Measurements from ENCODE around the gene SEMA4A.
"Not testable (repeated sequence)": the region's sequence is repeated elsewhere in the genome, so short reads cannot be mapped to it uniquely, and the experiment has no call there.

Gene SEMA4A

DNA sequence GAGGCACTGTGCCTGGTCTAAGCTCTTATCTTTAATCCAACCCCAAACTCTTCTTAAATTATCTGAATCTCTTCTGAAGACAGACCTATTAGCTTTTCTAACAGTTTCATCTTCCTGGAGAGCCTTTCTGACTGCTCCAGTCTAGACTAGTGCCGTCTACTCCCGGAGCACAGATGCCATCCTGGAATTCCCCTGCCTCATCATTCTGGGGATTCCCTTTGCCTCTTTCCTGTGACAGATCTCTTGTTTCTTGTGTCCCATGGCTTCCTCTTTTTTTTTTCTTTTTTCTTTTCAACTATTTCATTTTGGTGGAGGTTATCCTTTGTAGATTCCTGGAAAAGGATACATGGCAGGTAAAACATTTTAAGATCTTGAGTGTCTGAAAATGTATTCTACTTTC lies 11.7 kb downstream of the SEMA4A start:
- TF ChIP-seq, protein P1, sequence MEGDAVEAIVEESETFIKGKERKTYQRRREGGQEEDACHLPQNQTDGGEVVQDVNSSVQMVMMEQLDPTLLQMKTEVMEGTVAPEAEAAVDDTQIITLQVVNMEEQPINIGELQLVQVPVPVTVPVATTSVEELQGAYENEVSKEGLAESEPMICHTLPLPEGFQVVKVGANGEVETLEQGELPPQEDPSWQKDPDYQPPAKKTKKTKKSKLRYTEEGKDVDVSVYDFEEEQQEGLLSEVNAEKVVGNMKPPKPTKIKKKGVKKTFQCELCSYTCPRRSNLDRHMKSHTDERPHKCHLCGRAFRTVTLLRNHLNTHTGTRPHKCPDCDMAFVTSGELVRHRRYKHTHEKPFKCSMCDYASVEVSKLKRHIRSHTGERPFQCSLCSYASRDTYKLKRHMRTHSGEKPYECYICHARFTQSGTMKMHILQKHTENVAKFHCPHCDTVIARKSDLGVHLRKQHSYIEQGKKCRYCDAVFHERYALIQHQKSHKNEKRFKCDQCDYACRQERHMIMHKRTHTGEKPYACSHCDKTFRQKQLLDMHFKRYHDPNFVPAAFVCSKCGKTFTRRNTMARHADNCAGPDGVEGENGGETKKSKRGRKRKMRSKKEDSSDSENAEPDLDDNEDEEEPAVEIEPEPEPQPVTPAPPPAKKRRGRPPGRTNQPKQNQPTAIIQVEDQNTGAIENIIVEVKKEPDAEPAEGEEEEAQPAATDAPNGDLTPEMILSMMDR (conservative IDR thresholded peaks at IDR 0.05; ENCODE audit: low read length): no peak
- H3K4me3 ChIP-seq (ENCODE audit: low read length): no peak overlapping the region
- no peak for DNase-seq (ENCODE audit: low read depth)

DNA sequence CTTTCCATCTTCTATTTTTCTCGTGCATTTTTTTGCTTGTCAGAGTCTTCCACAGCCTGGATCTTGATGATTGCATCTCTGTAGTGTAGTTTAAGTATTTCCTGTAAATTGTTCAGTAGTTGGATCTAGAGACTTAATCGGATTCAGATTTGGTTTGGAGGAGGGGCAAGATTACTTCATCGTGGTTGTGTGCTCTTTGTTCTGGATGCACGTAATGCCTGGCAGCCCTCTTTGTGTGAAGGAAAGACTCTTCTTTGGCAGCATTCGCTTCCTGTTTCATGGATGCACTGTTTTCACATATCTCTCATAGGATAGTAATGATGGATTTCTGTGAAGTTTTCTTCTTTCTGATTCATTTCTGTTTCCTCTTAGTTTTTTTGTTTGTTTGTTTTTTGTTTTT lies 14.2 kb downstream of the SEMA4A start:
- DNase-seq (ENCODE audit: low read depth): peak; percentile 68

DNA sequence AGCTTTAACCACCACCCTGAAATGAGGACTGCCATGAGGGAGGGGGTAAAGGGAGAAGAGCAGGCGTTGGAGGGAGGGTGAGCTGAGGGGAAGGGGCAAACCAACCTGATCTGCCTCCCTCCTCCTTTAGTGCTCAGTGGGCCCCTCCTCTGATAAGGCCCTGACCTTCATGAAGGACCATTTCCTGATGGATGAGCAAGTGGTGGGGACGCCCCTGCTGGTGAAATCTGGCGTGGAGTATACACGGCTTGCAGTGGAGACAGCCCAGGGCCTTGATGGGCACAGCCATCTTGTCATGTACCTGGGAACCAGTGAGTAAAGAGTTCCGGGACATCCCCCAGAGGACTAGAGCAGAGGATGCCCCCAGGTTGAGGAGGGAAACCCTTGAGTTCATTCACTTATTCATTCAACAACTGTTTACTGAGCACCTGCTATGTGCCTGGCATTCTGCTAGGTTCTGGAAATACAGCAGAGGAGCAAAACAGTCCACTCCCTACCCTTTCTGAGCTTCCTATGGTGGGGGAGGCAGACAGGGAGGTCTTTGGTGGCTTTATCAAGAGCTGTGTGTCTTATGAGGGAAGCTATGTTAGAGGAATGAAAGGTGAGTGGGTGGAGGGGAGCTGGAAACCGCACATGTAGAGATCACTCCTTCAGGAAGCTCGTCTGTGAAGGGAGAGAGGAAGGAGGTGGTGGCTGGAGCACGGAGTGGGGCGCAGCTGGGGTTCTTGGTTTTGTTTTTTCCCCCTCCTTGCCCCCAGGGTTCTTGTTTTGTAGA lies 19.5 kb downstream of the SEMA4A start:
- no peak overlapping the region for H3K4me3 ChIP-seq (ENCODE audit: low read length)
- TF ChIP-seq, protein P1 (conservative IDR thresholded peaks at IDR 0.05; ENCODE audit: low read length): no peak
- no peak for DNase-seq (ENCODE audit: low read depth)

More for the DNA sequence above, 14.2 kb downstream of the SEMA4A start:
- TF ChIP-seq, protein P1 (conservative IDR thresholded peaks at IDR 0.05; ENCODE audit: low read length): no peak
- H3K4me3 ChIP-seq (ENCODE audit: low read length): no peak overlapping the region

DNA sequence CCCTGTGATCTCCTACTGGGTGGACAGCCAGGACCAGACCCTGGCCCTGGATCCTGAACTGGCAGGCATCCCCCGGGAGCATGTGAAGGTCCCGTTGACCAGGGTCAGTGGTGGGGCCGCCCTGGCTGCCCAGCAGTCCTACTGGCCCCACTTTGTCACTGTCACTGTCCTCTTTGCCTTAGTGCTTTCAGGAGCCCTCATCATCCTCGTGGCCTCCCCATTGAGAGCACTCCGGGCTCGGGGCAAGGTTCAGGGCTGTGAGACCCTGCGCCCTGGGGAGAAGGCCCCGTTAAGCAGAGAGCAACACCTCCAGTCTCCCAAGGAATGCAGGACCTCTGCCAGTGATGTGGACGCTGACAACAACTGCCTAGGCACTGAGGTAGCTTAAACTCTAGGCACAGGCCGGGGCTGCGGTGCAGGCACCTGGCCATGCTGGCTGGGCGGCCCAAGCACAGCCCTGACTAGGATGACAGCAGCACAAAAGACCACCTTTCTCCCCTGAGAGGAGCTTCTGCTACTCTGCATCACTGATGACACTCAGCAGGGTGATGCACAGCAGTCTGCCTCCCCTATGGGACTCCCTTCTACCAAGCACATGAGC lies 23.3 kb downstream of the SEMA4A start:
- H3K4me3 ChIP-seq (ENCODE audit: low read length): no peak overlapping the region
- no peak for DNase-seq (ENCODE audit: low read depth)
- TF ChIP-seq, protein P1 (conservative IDR thresholded peaks at IDR 0.05; ENCODE audit: low read length): no peak

DNA sequence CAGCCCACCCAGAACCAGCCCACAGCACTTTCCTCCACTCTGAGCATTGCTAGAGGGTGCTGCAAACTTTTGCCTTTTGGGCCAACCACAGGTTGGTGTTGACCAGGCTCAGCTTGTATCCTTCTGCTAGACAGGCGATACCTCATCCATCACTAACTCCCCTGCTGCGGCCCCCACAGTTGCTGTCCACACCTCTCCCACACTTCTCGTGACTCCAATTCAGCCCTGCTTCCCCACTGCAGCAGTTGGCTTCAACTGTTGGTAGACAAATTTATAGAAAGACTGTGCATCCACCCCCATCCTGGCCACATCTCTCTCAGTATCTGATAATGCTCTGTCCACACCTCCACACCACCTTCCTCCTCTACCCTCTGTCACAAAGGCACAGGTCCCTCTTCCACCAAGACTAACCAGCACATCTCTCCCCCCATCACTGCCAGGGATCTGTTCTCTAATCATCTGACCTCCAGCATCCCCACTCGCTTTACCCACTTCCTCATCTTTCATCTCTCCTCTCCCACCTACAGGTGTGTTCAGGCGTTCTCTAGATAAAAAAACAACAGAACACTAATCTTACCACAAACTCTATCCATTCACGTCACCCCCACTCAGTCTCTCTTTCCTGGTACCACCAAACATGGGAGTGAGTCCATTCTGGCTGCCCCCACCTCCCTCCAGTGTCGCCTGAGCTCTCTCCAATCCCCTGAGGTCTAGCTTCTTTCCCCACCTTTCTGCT lies 24.7 kb downstream of the SEMA4A start:
- H3K4me3 ChIP-seq (ENCODE audit: low read length): no peak overlapping the region
- TF ChIP-seq, protein P1 (conservative IDR thresholded peaks at IDR 0.05; ENCODE audit: low read length): no peak
- DNase-seq (ENCODE audit: low read depth): no peak

DNA sequence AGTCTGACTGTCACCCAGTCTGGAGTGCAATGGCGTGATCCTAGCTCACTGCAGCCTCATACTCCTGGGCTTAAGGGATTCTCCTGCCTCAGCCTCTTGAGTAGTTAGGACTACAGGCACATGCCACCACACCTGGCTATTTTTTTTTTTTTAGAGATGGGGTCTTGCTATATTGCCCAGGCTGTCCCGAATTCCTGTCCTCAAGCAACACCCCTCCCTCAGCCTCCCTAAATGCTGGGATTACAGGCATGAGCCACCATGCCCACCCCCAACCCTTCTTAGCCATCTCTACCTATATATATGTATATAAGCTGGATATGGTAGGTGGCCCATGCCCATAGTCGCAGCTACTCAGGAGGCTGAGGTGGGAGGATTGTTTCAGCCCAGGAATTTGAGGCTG lies 27.1 kb downstream of the SEMA4A start:
- DNase-seq (ENCODE audit: low read depth): no peak
- no peak overlapping the region for H3K4me3 ChIP-seq (ENCODE audit: low read length)
- TF ChIP-seq, protein P1 (conservative IDR thresholded peaks at IDR 0.05; ENCODE audit: low read length): no peak

DNA sequence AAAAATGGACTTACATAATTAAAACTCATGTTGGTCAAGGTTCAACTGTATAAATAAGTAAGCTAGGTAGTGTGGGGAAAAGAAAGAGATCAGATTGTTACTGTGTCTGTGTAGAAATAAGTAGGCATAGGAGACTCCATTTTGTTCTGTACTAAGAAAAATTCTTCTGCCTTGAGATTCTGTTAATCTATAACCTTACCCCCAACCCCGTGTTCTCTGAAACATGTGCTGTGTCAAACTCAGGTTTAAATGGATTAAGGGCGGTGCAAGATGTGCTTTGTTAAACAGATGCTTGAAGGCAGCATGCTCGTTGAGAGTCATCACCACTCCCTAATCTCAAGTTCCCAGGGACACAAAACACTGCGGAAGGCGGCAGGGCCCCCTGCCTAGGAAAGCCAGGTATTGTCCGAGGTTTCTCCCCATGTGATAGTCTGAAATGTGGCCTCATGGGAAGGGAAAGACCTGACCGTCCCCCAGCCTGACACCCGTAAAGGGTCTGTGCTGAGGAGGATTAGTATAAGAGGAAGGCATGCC lies 28.1 kb downstream of the SEMA4A start:
- H3K4me3 ChIP-seq (ENCODE audit: low read length); DNase-seq (ENCODE audit: low read depth): not testable (repeated sequence)

DNA sequence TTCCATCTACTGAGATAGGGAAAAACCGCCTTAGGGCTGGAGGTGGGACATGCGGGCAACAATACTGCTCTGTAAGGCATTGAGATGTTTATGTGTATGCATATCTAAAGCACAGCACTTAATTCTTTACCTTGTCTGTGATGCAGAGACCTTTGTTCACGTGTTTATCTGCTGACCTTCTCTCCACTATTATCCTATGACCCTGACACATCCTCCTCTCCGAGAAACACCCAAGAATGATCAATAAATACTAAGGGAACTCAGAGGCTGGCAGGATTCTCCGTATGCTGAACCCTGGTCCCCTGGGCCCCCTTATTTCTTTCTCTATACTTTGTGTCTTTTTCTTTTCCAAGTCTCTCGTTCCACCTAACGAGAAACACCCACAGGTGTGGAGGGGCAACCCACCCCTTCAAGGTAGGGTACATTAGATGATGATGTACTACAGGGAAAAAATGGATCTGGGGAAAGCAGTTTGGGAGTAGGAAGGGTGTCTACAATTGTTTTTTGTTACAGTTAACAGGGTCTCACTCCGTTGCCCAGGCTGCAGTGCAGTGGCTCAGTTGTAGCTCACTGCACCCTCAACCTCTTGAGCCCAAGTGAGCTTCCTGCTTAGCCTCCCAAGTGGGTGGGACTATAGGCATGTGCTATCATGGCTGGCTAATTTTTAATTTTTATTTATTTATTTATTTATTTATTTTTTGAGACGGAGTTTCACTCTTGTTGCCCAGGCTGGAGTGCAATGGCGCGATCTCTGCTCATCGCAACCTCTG lies 28.8 kb downstream of the SEMA4A start:
- not testable (repeated sequence) for H3K4me3 ChIP-seq (ENCODE audit: low read length); DNase-seq (ENCODE audit: low read depth)

DNA sequence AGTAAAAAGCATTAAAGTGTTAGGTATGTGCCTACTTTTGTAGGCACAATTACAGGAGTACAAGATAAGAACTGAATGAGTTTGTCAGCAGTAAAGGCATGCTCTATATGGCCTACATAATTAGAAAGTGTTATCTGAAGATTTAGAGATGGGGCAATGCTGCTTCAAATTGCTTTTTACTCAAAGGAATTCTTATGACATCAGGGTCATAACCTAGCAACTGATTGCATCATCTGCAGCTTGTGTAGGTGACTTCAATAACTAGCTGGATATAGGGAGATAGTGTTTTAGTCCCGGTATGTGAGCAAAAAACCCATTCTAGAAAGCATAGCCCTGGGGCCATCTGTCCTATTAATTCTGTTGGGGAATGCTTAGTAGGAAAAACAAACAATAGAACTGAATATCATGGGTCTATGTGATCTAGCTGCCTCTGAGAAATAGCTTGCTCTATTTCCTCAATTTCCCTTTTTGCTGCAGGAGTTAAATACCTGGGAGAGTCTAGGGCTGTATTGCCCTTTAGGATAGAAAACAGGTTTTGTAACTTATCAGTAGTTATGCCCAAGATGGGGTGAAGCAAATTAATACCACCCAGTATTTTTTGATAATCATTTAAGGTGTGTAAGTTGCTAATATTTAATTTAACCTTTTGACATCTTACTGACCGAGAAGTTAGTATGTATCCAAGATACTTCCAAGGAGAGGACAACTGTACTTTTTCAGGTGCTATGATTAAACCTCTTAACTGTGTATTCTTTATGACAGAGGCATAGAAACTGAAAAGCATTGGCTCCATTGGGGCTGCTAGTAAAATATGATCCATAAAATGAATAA lies 33.2 kb downstream of the SEMA4A start:
- not testable (repeated sequence) for H3K4me3 ChIP-seq (ENCODE audit: low read length); DNase-seq (ENCODE audit: low read depth)

DNA sequence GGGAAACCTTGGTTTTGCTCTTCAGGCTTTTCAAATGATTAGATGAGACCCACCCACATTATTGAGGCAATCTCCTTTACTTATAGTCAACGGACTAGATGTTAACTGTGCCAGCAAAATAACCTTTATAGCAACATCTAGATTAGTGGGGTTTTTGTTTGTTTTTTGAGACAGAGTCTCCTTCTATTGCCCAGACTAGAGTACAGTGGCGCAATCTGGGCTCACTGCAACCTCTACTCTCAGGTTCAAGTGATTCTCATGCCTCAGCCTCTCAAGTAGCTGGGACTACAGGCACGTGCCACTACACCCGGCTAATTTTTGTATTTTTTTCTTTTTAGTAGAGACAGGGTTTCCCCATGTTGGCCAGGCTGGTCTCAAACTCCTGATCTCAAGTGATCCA lies 36.9 kb downstream of the SEMA4A start:
- not testable (repeated sequence) for DNase-seq (ENCODE audit: low read depth); H3K4me3 ChIP-seq (ENCODE audit: low read length)

All from AG10803 (cell line).